GM23248 (cell line): ENCODE measurements around the gene RBM22. TPM values are rescaled to one million over a fixed set of nuclear protein-coding genes. Genes with fewer than 3 reads are reported as not detected.

Experiments
- DNase-seq: peaks from one replicate; pipeline ENCODE4 v3.0.0-alpha.2; 2015
- H2AFZ ChIP-seq: fragments of 200-600 bp; sonication (generic); 2 replicates; pipeline ENCODE4 v1.6.1; 2016; ENCODE audit warnings: antibody characterized with exemption
- H3F3A ChIP-seq: fragments of 200-600 bp; sonication (generic); 2 replicates; pipeline ENCODE4 v1.6.1; 2016; ENCODE audit warnings: mild to moderate bottlenecking, antibody characterized with exemption, mixed run types; ENCODE audit not compliant: insufficient read depth
- H3K27ac ChIP-seq: fragments of 200-600 bp; sonication (generic); 2 replicates; pipeline ENCODE4 v1.5.1; 2016; ENCODE audit warnings: mild to moderate bottlenecking
- H3K27me3 ChIP-seq: fragments of 200-600 bp; sonication (generic); replicated peaks from 2 replicates; pipeline ENCODE4 v1.6.1; 2016; ENCODE audit warnings: mild to moderate bottlenecking; ENCODE audit not compliant: insufficient read depth
- H3K36me3 ChIP-seq: fragments of 200-600 bp; sonication (generic); 2 replicates; pipeline ENCODE4 v1.6.1; 2016; ENCODE audit warnings: low read depth, mild to moderate bottlenecking
- H3K4me1 ChIP-seq: fragments of 200-600 bp; sonication (generic); 2 replicates; pipeline ENCODE4 v1.6.1; 2016; ENCODE audit warnings: mild to moderate bottlenecking; ENCODE audit not compliant: insufficient read depth
- H3K4me2 ChIP-seq: fragments of 200-600 bp; sonication (generic); one replicate; pipeline ENCODE4 v1.6.1; 2016; ENCODE audit warnings: mild to moderate bottlenecking; ENCODE audit not compliant: unreplicated experiment
- H3K4me3 ChIP-seq: fragments of 200-600 bp; sonication (generic); 2 replicates; pipeline ENCODE4 v1.5.1; 2016; ENCODE audit warnings: mild to moderate bottlenecking
- H3K79me2 ChIP-seq: fragments of 200-600 bp; sonication (generic); 2 replicates; pipeline ENCODE4 v1.6.1; 2016; ENCODE audit warnings: mild to moderate bottlenecking; ENCODE audit not compliant: insufficient read depth
- H3K9ac ChIP-seq: fragments of 200-600 bp; sonication (generic); 2 replicates; pipeline ENCODE4 v1.6.1; 2016; ENCODE audit warnings: mild to moderate bottlenecking
- H3K9me2 ChIP-seq: fragments of 200-600 bp; sonication (generic); 2 replicates; pipeline ENCODE4 v1.6.1; 2016; ENCODE audit warnings: mixed run types, mild to moderate bottlenecking, moderate library complexity; ENCODE audit not compliant: insufficient read depth
- H3K9me3 ChIP-seq: fragments of 200-600 bp; sonication (generic); one replicate; pipeline ENCODE4 v1.6.1; 2017; ENCODE audit warnings: low read depth
- H4K20me1 ChIP-seq: fragments of 200-600 bp; sonication (generic); 2 replicates; pipeline ENCODE4 v1.6.0; 2016; ENCODE audit not compliant: insufficient read depth
- EZH2 ChIP-seq: fragments of 200-600 bp; sonication (generic); IDR thresholded peaks from 2 replicates; pipeline ENCODE4 v1.6.1; 2018; ENCODE audit warnings: antibody characterized with exemption, mild to moderate bottlenecking; ENCODE audit not compliant: insufficient read depth, poor library complexity, severe bottlenecking
- EZH2phosphoT487 ChIP-seq: fragments of 200-600 bp; sonication (generic); IDR thresholded peaks from 2 replicates; pipeline ENCODE4 v1.6.1; 2018; ENCODE audit warnings: antibody characterized with exemption, moderate library complexity, mild to moderate bottlenecking, low read depth; ENCODE audit not compliant: insufficient read depth
- WGBS, 2 experiments: methylation state at CpG; one replicate each; pipeline ENCODE4 v1.1.6; 2015 to 2017; ENCODE audit warnings: low lambda C conversion rate in 2 of 2, low coverage in 1 of 2; ENCODE audit errors: missing lambda C conversion rate in 2 of 2; 5-methylcytosine and 5-hydroxymethylcytosine counted together
- in situ Hi-C: fragments of 300-500 bp; cut with MboI; formaldehyde crosslinking; loops from 2 replicates; pipeline ENCODE4 v1.15.0; 2020
- polyA plus RNA-seq: library from polyadenylated mRNA; unstranded; fragments of >200 nt; fragmentation: Nextera tagmentation; extraction: Ambion mirVana; gene quantifications from 2 replicates; pipeline ENCODE4 v1.2.1, GENCODE V29; 2016
- total RNA-seq: library from RNA; depleted of rRNA; stranded (reverse); fragments of >200 nt; shearing (Covaris generic); gene quantifications from 2 replicates; pipeline ENCODE4 v1.2.3, GENCODE V29; 2014

The RBM22 gene
- total and polyA plus RNA-seq, 2 experiments from 2014 or later = 24.6 to 35.5 TPM

- H3K4me2 ChIP-seq = no peak overlapping the region
- no peak overlapping the region for H3K27ac ChIP-seq
- no peak for DNase-seq
- peaks cover 69% of the 10 kb centered on the region for H3K36me3 ChIP-seq
- H3F3A ChIP-seq = 0 out of 2 replicates have a peak, but pooled peaks cover 5% of the 10 kb centered on the region
- no peaks in the 10 kb centered on the region for H3K4me1 ChIP-seq
- H3K9me3 ChIP-seq = no peaks in the 10 kb centered on the region
- H3K9ac ChIP-seq = no peak overlapping the region
- no peaks in the 10 kb centered on the region for H3K9me2 ChIP-seq
- peaks cover 50% of the 10 kb centered on the region for H3K79me2 ChIP-seq
- H3K4me3 ChIP-seq = no peak overlapping the region
- no peaks in the 10 kb centered on the region for H4K20me1 ChIP-seq
- no peaks in the 10 kb centered on the region for H3K27me3 ChIP-seq
- WGBS, 2 experiments = 96 to 99% methylated on average over 4 of the region's 4 CpGs
- TF ChIP-seq EZH2phosphoT487 (no peak), EZH2 (no peak)
- in situ Hi-C loops = no loop called here
- H2AFZ ChIP-seq = no peak overlapping the region
These were observed 29.0 kb upstream of the RBM22 start for GRCh38 chr5:150729859-150730258.

- H3K9ac ChIP-seq = no peak overlapping the region
- WGBS, 2 experiments = 50% methylated on average over 2 of the region's 2 CpGs
- H3K79me2 ChIP-seq = peaks cover 21% of the 10 kb centered on the region; the same call in 1 of the 2 replicates
- peaks cover 75% of the 10 kb centered on the region for H3K36me3 ChIP-seq
- H3F3A ChIP-seq = peaks cover 4% of the 10 kb centered on the region; the same call in 1 of the 2 replicates
- no peaks in the 10 kb centered on the region for H3K27me3 ChIP-seq
- H3K4me3 ChIP-seq = no peak overlapping the region
- DNase-seq = peak; percentile 14
- no peaks in the 10 kb centered on the region for H4K20me1 ChIP-seq
- H3K27ac ChIP-seq = no peak overlapping the region
- in situ Hi-C loops = no loop called here
- TF ChIP-seq EZH2 (no peak), EZH2phosphoT487 (no peak)
- H2AFZ ChIP-seq = no peak overlapping the region
- H3K4me2 ChIP-seq = no peak overlapping the region
- no peaks in the 10 kb centered on the region for H3K9me2 ChIP-seq
- 0 out of 2 replicates have a peak, but pooled peaks cover 7% of the 10 kb centered on the region for H3K4me1 ChIP-seq
- no peaks in the 10 kb centered on the region for H3K9me3 ChIP-seq
These were observed 23.0 kb upstream of the RBM22 start for GRCh38 chr5:150723845-150724244.

- Histone ChIP-seq H3K4me1 (no peaks in the 10 kb centered on the region), H3K79me2 (no peaks in the 10 kb centered on the region), H3K9me3 (no peaks in the 10 kb centered on the region), H3K9ac (no peak overlapping the region), H2AFZ (no peak overlapping the region), H4K20me1 (no peaks in the 10 kb centered on the region), H3K9me2 (no peaks in the 10 kb centered on the region), H3K27me3 (no peaks in the 10 kb centered on the region), H3F3A (peaks cover 23% of the 10 kb centered on the region; the same call in 1 of the 2 replicates), H3K27ac (no peak overlapping the region), H3K4me2 (no peak overlapping the region), H3K36me3 (peaks cover 57% of the 10 kb centered on the region), H3K4me3 (no peak overlapping the region)
- DNase-seq = peak; percentile 30
- in situ Hi-C loops = no loop called here
- TF ChIP-seq EZH2phosphoT487 (no peak), EZH2 (no peak)
- 61 to 71% methylated on average over 2 of the region's 2 CpGs for WGBS, 2 experiments
These were observed 9.3 kb upstream of the RBM22 start for GRCh38 chr5:150710165-150710564.

- Histone ChIP-seq H3K79me2 (no peaks in the 10 kb centered on the region), H3K9ac (no peak overlapping the region), H3K9me2 (no peaks in the 10 kb centered on the region), H3K4me3 (no peak overlapping the region), H2AFZ (no peak overlapping the region), H3K4me2 (no peak overlapping the region), H3K27ac (no peak overlapping the region), H3F3A (peaks cover 29% of the 10 kb centered on the region; the same call in 1 of the 2 replicates), H3K4me1 (no peaks in the 10 kb centered on the region), H3K27me3 (no peaks in the 10 kb centered on the region), H4K20me1 (no peaks in the 10 kb centered on the region), H3K9me3 (no peaks in the 10 kb centered on the region), H3K36me3 (peaks cover 36% of the 10 kb centered on the region)
- WGBS, 2 experiments = 52 to 53% methylated on average over 4 of the region's 4 CpGs
- TF ChIP-seq EZH2phosphoT487 (no peak), EZH2 (no peak)
- in situ Hi-C loops = no loop called here
- no peak for DNase-seq
These were observed 6.0 kb upstream of the RBM22 start for GRCh38 chr5:150706776-150707390.
